ENCODE data around the gene SHISA2. TPM values are rescaled to one million over a fixed set of nuclear protein-coding genes. Genes with fewer than 3 reads are reported as not detected.

The SHISA2 gene
- polyA plus RNA-seq, 2 of the 4 experiments (the other 2 are of a cell fraction) = not detected

DNA sequence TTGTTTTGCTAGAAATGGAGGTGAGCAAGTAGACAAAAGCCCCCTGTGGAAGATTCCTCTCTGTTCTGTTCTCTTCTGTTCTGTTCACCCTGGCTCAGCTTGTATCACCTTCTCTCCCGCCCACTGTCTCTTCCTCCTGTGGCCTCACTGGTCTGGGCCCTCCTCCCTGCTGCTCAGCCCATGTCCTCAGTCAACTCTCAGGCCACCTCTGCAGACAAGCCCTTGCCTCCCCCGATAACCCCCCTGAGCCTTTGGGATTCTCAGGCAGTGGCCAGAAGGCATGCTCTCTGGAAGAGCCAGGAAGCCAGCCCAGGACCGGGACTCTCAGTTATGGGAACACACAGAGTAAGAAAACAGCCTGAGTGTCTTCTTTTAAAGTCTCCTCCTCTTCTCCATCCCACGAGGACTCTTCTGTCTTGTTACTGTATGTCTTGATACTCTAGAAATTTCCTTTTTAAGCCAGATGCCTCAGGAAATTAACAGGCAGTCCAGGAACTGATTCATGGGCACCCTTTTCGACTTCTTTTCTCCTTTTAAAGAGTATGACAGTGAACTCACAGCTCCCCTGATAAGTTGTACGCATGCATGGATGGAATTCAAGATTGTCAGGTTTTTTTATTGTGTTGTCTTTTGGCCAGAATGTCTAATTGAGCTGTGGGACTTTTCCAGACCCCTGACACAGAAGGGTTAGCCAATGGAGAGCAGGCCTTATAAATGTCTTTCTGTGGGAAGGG is 33.7 kb downstream of the SHISA2 start:
- no peak for DNase-seq (ENCODE audit: low read depth in 1 of 2, low spot score in 1 of 2)
- no peak for ATAC-seq
- POLR2A ChIA-PET = no interaction called here
- 18% methylated on average over 6 of the region's 6 CpGs for WGBS (ENCODE audit: missing lambda C conversion rate)
- Histone ChIP-seq H3K9me3 (no peaks in the 10 kb centered on the region), H3K4me3 (no peak overlapping the region), H3K4me1 (no peaks in the 10 kb centered on the region), H3K4me2 (no peak overlapping the region), H3K27ac (no peak overlapping the region)
- FAIRE-seq = no peak
- CTCF ChIA-PET = no interaction called here
- TF ChIP-seq ESRRA (IDR thresholded peaks at IDR 0.05; ENCODE audit: borderline replicate concordance, low read length) (no peak), HOXA7 (CRISPR knock-in tag; IDR thresholded peaks at IDR 0.05) (no peak), CHD4 (IDR thresholded peaks at IDR 0.05; ENCODE audit: borderline replicate concordance) (no peak), JUNB (IDR thresholded peaks at IDR 0.05) (no peak)

DNA sequence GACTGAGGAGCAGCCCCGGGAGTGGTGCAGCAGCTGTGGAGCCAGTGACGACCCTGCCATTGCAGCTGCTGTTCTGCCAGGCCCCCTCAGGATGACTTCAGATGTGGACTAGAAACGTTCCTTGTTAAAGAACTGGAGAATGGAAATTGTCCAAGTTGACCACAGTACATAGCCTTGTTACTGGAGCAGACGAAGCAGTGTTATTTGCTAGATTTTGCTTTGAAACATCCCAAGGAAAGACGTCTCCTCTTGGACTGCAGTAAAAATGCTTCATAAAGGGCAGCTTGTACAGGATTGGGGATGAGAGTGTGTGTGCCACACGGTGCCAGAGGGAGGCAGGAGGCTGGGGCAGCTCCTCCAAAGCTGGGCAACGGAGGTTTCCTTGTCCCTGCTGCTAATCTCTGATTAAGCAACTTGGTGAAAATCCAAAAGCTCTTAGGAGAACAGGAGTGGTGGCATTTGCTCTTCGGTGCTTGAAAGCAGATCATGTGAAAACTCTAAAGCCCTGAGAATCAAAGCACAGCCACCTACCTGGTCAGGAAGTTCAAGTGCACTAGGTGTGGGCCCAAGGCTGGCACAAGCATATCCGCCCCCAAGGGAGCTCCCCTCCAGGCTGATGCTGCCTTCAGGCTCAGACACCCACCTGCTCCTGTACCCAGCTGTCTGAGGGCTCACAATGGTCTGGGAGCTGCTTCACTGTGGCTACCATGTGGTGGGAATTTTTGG is 34.5 kb downstream of the SHISA2 start:
- no peak overlapping the region for H3K27ac ChIP-seq
- POLR2A ChIA-PET = no interaction called here
- H3K4me3 ChIP-seq = no peak overlapping the region
- ATAC-seq = no peak
- H3K4me1 ChIP-seq = no peaks in the 10 kb centered on the region
- 20% methylated on average over 7 of the region's 9 CpGs for WGBS (ENCODE audit: missing lambda C conversion rate)
- FAIRE-seq = no peak
- DNase-seq (ENCODE audit: low read depth in 1 of 2, low spot score in 1 of 2) = no peak
- no peaks in the 10 kb centered on the region for H3K9me3 ChIP-seq
- TF ChIP-seq, protein P1, sequence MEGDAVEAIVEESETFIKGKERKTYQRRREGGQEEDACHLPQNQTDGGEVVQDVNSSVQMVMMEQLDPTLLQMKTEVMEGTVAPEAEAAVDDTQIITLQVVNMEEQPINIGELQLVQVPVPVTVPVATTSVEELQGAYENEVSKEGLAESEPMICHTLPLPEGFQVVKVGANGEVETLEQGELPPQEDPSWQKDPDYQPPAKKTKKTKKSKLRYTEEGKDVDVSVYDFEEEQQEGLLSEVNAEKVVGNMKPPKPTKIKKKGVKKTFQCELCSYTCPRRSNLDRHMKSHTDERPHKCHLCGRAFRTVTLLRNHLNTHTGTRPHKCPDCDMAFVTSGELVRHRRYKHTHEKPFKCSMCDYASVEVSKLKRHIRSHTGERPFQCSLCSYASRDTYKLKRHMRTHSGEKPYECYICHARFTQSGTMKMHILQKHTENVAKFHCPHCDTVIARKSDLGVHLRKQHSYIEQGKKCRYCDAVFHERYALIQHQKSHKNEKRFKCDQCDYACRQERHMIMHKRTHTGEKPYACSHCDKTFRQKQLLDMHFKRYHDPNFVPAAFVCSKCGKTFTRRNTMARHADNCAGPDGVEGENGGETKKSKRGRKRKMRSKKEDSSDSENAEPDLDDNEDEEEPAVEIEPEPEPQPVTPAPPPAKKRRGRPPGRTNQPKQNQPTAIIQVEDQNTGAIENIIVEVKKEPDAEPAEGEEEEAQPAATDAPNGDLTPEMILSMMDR (IDR thresholded peaks at IDR 0.05) = no peak
- TF ChIP-seq, protein P2, sequence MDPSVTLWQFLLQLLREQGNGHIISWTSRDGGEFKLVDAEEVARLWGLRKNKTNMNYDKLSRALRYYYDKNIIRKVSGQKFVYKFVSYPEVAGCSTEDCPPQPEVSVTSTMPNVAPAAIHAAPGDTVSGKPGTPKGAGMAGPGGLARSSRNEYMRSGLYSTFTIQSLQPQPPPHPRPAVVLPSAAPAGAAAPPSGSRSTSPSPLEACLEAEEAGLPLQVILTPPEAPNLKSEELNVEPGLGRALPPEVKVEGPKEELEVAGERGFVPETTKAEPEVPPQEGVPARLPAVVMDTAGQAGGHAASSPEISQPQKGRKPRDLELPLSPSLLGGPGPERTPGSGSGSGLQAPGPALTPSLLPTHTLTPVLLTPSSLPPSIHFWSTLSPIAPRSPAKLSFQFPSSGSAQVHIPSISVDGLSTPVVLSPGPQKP (IDR thresholded peaks at IDR 0.05; ENCODE audit: low read depth, low read length) = no peak
- no peak for TF ChIP-seq PHF8 (IDR thresholded peaks at IDR 0.05; ENCODE audit: borderline replicate concordance, low read depth)
- TF ChIP-seq, protein P3, sequence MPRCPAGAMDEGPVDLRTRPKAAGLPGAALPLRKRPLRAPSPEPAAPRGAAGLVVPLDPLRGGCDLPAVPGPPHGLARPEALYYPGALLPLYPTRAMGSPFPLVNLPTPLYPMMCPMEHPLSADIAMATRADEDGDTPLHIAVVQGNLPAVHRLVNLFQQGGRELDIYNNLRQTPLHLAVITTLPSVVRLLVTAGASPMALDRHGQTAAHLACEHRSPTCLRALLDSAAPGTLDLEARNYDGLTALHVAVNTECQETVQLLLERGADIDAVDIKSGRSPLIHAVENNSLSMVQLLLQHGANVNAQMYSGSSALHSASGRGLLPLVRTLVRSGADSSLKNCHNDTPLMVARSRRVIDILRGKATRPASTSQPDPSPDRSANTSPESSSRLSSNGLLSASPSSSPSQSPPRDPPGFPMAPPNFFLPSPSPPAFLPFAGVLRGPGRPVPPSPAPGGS (IDR thresholded peaks at IDR 0.05) = no peak
- no peak for TF ChIP-seq FOSL2 (IDR thresholded peaks at IDR 0.05)
- TF ChIP-seq FOSL2 (CRISPR knock-in tag; IDR thresholded peaks at IDR 0.05) = no peak
- no peak for TF ChIP-seq ZFP36 (IDR thresholded peaks at IDR 0.05; ENCODE audit: borderline replicate concordance, partially characterized antibody)
- no peak for TF ChIP-seq ESRRA (IDR thresholded peaks at IDR 0.05; ENCODE audit: borderline replicate concordance, low read length)
- CTCF ChIA-PET = no interaction called here
- no peak overlapping the region for H3K4me2 ChIP-seq

DNA sequence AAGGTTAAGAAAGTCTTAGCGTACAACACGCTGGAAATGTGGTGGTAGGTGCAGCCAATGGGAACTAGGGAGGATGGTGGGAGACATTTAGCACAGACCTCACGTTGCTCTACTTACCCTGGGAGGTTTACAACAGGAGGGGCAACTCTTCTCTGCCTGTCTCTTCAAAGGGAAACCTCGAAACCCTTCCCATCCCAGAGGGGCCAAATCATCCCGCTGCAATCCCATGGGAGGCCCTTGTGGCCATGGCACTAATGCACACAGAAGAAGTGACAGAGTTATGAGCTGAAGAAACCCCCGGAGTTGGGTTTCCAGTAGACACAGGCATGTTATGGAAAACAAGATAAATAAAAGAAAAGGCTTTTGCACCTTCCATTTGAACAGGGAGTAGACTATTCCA is 35.6 kb downstream of the SHISA2 start:
- no peak for ATAC-seq
- 44% methylated on average over 3 of the region's 6 CpGs for WGBS (ENCODE audit: missing lambda C conversion rate)
- ChIA-PET POLR2A (no interaction called here), CTCF (no interaction called here)
- no peak overlapping the region for H3K27ac ChIP-seq
- no peak overlapping the region for H3K4me3 ChIP-seq
- DNase-seq (ENCODE audit: low read depth in 1 of 2, low spot score in 1 of 2) = no peak
- H3K9me3 ChIP-seq = no peaks in the 10 kb centered on the region
- no peak for TF ChIP-seq POLR2AphosphoS2 (conservative IDR thresholded peaks at IDR 0.05; ENCODE audit: low read length)
- no peak for FAIRE-seq
- H3K4me1 ChIP-seq = no peaks in the 10 kb centered on the region
- no peak overlapping the region for H3K4me2 ChIP-seq
